ENCODE data around the gene OSTN.

- no peak for TF ChIP-seq ZNF503 (CRISPR knock-in tag; IDR thresholded peaks at IDR 0.05)
- TF ChIP-seq POLR2AphosphoS5 (IDR thresholded peaks at IDR 0.05; ENCODE audit: low read depth, low read length): no peak
- no peak for TF ChIP-seq EP300 (IDR thresholded peaks at IDR 0.05; ENCODE audit: low read depth in 2 of 2, low read length in 2 of 2)
- TF ChIP-seq EP300 (CRISPR knock-in tag; IDR thresholded peaks at IDR 0.05; ENCODE audit: borderline replicate concordance): no peak
- TF ChIP-seq ZBTB43 (CRISPR knock-in tag; conservative IDR thresholded peaks at IDR 0.05): no peak
- no peak for TF ChIP-seq IKZF1 (IDR thresholded peaks at IDR 0.05)
- no peak for TF ChIP-seq E2F5 (CRISPR knock-in tag; conservative IDR thresholded peaks at IDR 0.05)
- no peak for TF ChIP-seq TRIM24 (CRISPR knock-in tag; IDR thresholded peaks at IDR 0.05)
- TF ChIP-seq MEIS2 (CRISPR knock-in tag; IDR thresholded peaks at IDR 0.05): no peak
- TF ChIP-seq ZNF678 (CRISPR knock-in tag; IDR thresholded peaks at IDR 0.05): no peak
- no peak for TF ChIP-seq SP5 (CRISPR knock-in tag; IDR thresholded peaks at IDR 0.05; ENCODE audit: borderline replicate concordance, low read depth)
- TF ChIP-seq ZNF274 (CRISPR knock-in tag; IDR thresholded peaks at IDR 0.05): no peak
- no peak for TF ChIP-seq AGO2 (optimal IDR thresholded peaks at IDR 0.05; ENCODE audit: low read depth, low read length)
- TF ChIP-seq RAD21 (CRISPR knock-in tag; IDR thresholded peaks at IDR 0.05): no peak
Measured at GRCh38 chr3:191236646-191237045, 37.6 kb downstream of the OSTN start.

Data from HepG2 (cell line).